Raji (cell line): ENCODE data around the gene PDPR.
"Not testable (repeated sequence)": the region's sequence is repeated elsewhere in the genome, so short reads cannot be mapped to it uniquely, and the experiment has no call there.

Experiments
- POLR2A ChIP-seq: IDR thresholded peaks from 2 replicates; pipeline ENCODE4 v1.6.1; 2011; ENCODE audit warnings: low read depth, low read length, control low read depth; ENCODE audit not compliant: insufficient read depth

Gene PDPR

DNA sequence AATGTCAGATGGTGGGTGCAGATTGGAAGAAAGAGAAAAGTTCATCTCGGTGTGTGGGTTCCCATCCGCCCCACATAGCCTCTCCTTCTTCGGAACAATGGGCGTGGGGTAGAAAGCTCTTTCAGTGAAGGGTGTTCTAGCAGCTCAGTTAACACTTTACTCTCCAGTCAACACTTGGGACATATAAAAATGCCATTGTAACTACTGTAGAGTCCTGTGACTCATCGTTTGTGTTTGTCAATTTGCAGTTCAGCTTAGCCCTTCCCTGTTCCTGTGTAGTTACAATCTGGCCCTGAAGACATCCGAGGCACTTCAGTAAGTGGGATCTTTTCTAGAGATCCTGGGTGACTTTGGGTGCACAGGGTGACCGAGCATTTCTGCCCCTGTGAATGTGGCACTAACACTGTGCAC is 47.9 kb downstream of the PDPR start:
- no peak for TF ChIP-seq POLR2A

- TF ChIP-seq POLR2A, result no peak
These were observed 49.5 kb downstream of the PDPR start for GRCh38 chr16:70163596-70163995.

DNA sequence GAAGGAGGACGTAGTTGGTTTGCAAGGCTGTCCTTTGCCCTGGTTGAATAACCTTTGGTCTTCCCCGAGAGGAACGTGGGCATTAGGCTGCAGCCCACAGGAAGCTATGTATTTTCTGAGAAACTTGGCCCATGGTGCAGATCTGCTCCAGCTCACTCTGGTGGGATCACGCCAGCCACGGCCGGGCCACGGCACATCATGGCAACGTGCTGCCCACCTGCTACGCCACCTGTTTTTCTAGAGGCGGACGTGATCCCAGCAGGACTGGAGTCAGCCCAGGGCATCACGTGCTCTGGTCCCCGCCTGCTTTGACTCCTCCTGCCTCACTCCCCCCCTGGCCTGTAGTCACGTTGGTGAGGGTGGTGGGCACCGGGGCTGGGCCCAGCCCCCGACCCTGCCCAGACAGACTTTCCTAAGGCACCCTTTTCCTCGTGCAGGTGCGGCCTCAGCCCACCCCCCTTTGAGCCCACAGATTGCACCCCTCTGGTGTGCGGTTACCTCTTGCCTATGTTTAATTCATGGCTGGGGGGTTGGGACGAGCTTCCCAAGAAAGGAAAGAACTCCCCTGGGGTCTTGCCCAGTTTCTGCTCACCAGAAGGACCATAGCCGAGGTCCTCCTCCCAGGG is 59.2 kb downstream of the PDPR start, which contains the start of gene CLEC18C:
Gene CLEC18C (plus strand): TSS at position 576 of the 626 bp plus-strand sequence. CDS start 492 bp downstream, outside the sequence.
- TF ChIP-seq POLR2A, result not testable (repeated sequence)
